ENCODE data around the gene KDR.

DNA sequence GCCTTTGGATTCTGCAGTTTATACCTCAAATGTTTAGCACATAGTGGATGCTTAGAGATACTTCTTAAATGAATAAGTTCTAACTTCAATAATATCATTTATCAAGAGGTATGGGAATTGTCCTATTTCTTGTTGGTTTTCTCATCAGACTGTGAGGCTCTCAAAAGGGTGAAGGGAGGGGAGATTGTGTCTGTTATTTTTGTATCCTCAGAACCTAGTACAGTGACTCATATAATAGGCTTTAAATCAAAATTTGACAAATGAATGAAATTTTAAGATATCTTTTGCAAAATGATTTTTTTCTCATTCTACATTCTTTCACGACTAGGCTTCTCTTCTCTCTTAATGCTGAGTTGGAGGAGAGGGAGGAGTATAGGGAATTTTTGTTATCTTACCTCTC is 89.5 kb downstream of the KDR start:
- TF ChIP-seq, protein P1, sequence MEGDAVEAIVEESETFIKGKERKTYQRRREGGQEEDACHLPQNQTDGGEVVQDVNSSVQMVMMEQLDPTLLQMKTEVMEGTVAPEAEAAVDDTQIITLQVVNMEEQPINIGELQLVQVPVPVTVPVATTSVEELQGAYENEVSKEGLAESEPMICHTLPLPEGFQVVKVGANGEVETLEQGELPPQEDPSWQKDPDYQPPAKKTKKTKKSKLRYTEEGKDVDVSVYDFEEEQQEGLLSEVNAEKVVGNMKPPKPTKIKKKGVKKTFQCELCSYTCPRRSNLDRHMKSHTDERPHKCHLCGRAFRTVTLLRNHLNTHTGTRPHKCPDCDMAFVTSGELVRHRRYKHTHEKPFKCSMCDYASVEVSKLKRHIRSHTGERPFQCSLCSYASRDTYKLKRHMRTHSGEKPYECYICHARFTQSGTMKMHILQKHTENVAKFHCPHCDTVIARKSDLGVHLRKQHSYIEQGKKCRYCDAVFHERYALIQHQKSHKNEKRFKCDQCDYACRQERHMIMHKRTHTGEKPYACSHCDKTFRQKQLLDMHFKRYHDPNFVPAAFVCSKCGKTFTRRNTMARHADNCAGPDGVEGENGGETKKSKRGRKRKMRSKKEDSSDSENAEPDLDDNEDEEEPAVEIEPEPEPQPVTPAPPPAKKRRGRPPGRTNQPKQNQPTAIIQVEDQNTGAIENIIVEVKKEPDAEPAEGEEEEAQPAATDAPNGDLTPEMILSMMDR (IDR thresholded peaks at IDR 0.05): no peak
- no peak for TF ChIP-seq POLR2A (IDR thresholded peaks at IDR 0.05)
- TF ChIP-seq POLR2AphosphoS5 (IDR thresholded peaks at IDR 0.05): no peak
- no peak for TF ChIP-seq EP300 (IDR thresholded peaks at IDR 0.05; ENCODE audit: low read depth)

All from transverse colon (tissue), 4 donors.